HG03378 (cell line): Measurements from ENCODE around the gene LAX1.

Experiments
- ATAC-seq: cut with Tn5 transposase; IDR thresholded peaks from one replicate; pipeline ENCODE4 v1.9.1; 2021; ENCODE audit warnings: mild to moderate bottlenecking, moderate library complexity; ENCODE audit not compliant: unreplicated experiment

LAX1 gene

DNA sequence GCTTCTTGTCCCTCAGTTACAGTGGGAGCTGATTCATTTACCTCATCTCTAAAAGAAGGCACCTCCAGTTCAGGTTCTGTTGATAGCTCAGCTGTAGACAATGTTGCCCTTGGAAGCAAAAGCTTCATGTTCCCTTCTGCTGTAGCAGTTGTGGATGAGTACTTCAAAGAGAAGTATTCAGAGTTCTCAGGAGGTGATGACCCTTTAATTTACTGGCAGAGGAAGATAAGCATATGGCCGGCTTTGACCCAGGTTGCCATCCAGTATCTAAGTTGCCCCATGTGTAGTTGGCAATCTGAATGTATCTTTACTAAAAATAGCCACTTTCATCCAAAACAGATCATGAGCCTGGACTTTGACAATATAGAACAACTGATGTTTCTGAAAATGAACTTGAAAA is 35.0 kb downstream of the LAX1 start:
- no peak for ATAC-seq

DNA sequence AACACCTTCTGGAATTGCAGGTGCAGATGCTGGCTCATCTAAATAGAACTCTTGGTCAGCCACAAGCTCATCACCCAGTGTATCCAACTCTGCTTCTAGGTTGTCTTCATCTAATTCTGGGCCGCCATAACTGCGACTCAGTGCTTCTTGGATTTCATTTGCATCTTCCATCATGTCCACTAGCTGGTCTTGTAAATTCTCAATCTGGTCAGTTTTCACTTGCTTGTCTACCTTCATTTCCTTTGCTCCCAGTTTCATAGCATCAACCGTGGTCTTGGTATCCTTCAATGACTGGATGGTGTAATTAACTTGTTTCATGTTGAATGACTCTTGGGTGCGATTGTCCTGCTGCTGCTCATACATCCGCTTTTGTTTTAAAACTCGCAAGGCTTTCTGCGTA is 40.7 kb downstream of the LAX1 start:
- no peak for ATAC-seq

DNA sequence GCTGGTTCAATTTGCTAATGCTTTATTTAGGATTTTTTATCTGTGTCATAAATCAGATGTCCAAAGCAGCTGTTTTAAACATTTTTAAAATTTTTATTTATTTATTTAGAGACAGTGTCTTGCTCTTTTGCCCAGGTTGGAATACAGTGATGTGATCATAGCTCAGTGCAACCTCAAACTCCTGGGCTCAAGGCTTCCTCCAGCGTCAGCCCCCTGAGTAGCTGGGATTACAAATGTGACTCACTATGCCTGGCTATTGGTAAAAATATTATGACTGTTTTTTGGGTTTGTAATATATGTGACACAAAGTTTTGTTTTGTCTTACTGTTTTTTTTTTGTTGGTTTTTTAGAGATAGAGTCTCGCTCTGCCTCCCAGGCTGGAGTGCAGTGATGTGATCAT is 42.2 kb downstream of the LAX1 start:
- ATAC-seq, result no peak

DNA sequence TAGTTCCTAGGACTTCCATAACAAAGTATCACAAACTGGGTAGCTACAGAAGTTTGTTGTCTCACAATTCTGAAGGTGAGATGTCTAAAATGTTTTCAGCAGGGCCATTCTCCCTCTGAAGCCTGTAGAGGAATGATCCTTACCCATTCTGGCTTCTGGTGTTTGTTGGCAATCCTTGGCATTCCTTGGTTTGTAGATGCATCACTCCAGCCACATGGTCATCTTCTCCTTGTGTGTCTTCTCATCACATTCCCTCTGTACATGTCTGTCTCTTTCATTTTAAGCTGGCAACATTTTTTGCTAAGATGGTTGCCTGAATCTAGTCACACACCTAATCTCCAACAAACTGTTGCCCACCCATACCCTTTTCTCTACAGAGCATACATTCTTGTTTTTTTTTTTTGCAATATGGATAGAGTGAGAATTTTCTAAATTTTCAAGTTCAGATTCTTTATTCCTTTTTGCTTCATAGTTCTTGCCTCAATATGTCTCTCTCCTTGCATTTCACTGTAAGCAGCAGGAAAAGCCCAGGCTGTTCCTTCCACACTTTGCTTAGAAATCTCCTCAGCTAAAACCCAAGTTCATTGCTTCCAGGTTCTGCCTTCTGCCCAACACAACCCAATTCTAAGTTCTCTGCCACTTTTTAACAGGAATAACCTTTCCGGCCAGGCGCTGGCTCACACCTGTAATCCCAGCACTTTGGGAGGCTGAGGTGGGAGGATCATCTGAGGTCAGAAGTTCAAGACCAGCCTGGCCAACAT is 48.8 kb downstream of the LAX1 start:
- ATAC-seq, result no peak

DNA sequence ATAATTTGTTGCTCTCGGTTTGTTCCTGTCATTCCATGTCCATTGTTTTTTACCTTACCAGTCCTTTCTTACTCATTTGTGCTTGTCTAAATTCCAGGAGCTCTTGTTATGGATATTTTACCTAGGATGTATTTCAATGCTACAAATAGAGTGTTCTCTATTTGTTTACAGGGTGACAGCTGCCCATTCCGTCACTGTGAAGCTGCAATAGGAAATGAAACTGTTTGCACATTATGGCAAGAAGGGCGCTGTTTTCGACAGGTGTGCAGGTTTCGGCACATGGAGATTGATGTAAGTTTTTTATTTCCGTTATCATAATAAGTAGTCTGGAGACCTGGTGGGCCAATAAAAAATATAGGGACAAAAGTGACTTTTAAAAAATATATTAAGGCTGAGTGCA is 53.4 kb downstream of the LAX1 start:
- no peak for ATAC-seq

DNA sequence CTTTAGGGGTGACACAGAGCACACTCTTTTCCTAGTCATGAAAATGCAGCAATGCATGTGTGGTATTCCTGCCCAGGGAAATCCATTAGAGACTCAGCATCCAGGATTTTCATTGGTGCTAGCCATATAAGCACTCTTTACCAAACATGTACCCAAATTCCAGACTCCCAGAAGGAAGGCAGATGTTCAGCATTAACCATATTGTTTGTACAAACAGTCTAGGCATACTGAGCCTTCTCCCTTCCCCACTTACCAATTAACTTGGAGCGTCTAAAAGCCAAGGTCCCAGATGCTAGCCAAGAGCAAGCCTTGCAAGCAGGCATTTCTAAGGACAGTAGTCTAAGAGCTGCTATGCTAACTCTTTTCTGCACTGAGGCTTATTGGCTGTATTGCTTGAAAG is 58.3 kb downstream of the LAX1 start:
- no peak for ATAC-seq
